Liver (tissue), 9 donors: Measurements from ENCODE around the gene XPNPEP3. TPM values are rescaled to one million over a fixed set of nuclear protein-coding genes. Genes with fewer than 3 reads are reported as not detected.

Source experiments
- DNase-seq: peaks from one replicate; pipeline ENCODE4 v3.0.0-alpha.2; 2017; ENCODE audit warnings: low spot score
- H3K27ac ChIP-seq, 2 donors: one replicate each; pipeline ENCODE4 v1.7.0; 2013; ENCODE audit warnings: inconsistent platforms in 2 of 2, low read length in 2 of 2, control low read depth in 1 of 2, low read depth in 1 of 2, mild to moderate bottlenecking in 1 of 2
- H3K27me3 ChIP-seq, 4 donors: one replicate each; pipeline versions ENCODE4 v1.6.1 to v1.7.0; 2013; ENCODE audit warnings: low read length in 3 of 4, inconsistent platforms in 1 of 4, mild to moderate bottlenecking in 1 of 4, moderate library complexity in 1 of 4; ENCODE audit not compliant: control insufficient read depth in 4 of 4, insufficient read depth in 4 of 4
- H3K36me3 ChIP-seq, 4 donors: one replicate each; pipeline versions ENCODE4 v1.6.1 to v1.7.0; 2013; ENCODE audit warnings: low read length in 3 of 4, mild to moderate bottlenecking in 3 of 4, low read depth in 1 of 4, moderate library complexity in 1 of 4; ENCODE audit not compliant: control insufficient read depth in 4 of 4, insufficient read depth in 3 of 4
- H3K4me1 ChIP-seq, 4 donors: one replicate each; pipeline versions ENCODE4 v1.6.1 to v1.7.0; 2013; ENCODE audit warnings: low read length in 3 of 4, mild to moderate bottlenecking in 3 of 4, moderate library complexity in 1 of 4; ENCODE audit not compliant: control insufficient read depth in 4 of 4, insufficient read depth in 4 of 4
- H3K4me3 ChIP-seq, 3 donors: one replicate each; pipeline versions ENCODE4 v1.6.1 to v1.7.0; 2013; ENCODE audit warnings: low read length in 3 of 3, control low read depth in 1 of 3, low read depth in 1 of 3, mild to moderate bottlenecking in 1 of 3
- H3K9ac ChIP-seq, 2 donors: one replicate each; pipeline ENCODE4 v1.7.0; 2013; ENCODE audit warnings: low read length in 2 of 2, mild to moderate bottlenecking in 2 of 2, moderate library complexity in 2 of 2, control low read depth in 1 of 2, low read depth in 1 of 2
- H3K9me3 ChIP-seq, 4 donors: one replicate each; pipeline versions ENCODE4 v1.6.1 to v1.7.0; 2013; ENCODE audit warnings: low read length in 3 of 4; ENCODE audit not compliant: control insufficient read depth in 4 of 4
- EGR1 ChIP-seq, 2 donors: IDR thresholded peaks; 2 replicates each; pipeline ENCODE4 v1.6.1; 2016 to 2018; ENCODE audit warnings: antibody characterized with exemption in 2 of 2, low read depth in 2 of 2
- FOXA1 ChIP-seq: IDR thresholded peaks from 2 replicates; pipeline ENCODE4 v1.6.1; 2016; ENCODE audit warnings: antibody characterized with exemption
- FOXA2 ChIP-seq: IDR thresholded peaks from 2 replicates; pipeline ENCODE4 v1.6.1; 2016; ENCODE audit warnings: antibody characterized with exemption
- GABPA ChIP-seq, 2 donors: IDR thresholded peaks in 1 of 2; conservative IDR thresholded peaks in 1 of 2; 2 replicates each; pipeline ENCODE4 v1.6.1; 2016; ENCODE audit warnings: antibody characterized with exemption in 2 of 2, mild to moderate bottlenecking in 1 of 2, moderate library complexity in 1 of 2
- HNF4A ChIP-seq, 2 donors: conservative IDR thresholded peaks; 2 replicates each; pipeline ENCODE4 v1.6.1; 2016; ENCODE audit warnings: antibody characterized with exemption in 2 of 2, mild to moderate bottlenecking in 2 of 2
- HNF4G ChIP-seq: IDR thresholded peaks from 2 replicates; pipeline ENCODE4 v1.6.1; 2016; ENCODE audit warnings: antibody characterized with exemption
- JUND ChIP-seq, 2 donors: IDR thresholded peaks; 2 replicates each; pipeline ENCODE4 v1.6.1; 2016; ENCODE audit warnings: antibody characterized with exemption in 2 of 2
- NR2F2 ChIP-seq: IDR thresholded peaks from 2 replicates; pipeline ENCODE4 v1.6.1; 2016; ENCODE audit warnings: antibody characterized with exemption
- RAD21 ChIP-seq, 2 donors: IDR thresholded peaks; 2 replicates each; pipeline ENCODE4 v1.6.1; 2016; ENCODE audit warnings: antibody characterized with exemption in 2 of 2, mild to moderate bottlenecking in 2 of 2
- RXRA ChIP-seq, 2 donors: IDR thresholded peaks; 2 replicates each; pipeline ENCODE4 v1.6.1; 2017 to 2018; ENCODE audit warnings: antibody characterized with exemption in 2 of 2, mild to moderate bottlenecking in 1 of 2
- SP1 ChIP-seq: IDR thresholded peaks from 2 replicates; pipeline ENCODE4 v1.6.1; 2018; ENCODE audit warnings: antibody characterized with exemption, mild to moderate bottlenecking
- YY1 ChIP-seq: IDR thresholded peaks from 2 replicates; pipeline ENCODE4 v1.6.1; 2016; ENCODE audit warnings: antibody characterized with exemption, mild to moderate bottlenecking
- WGBS: extraction: QIAGEN DNeasy Blood & Tissue Kit; methylation state at CpG from one replicate; pipeline ENCODE4 v1.1.7; 2013; 5-methylcytosine and 5-hydroxymethylcytosine counted together
- polyA plus RNA-seq, 2 donors: library from polyadenylated mRNA; stranded (reverse) in 1 of 2; unstranded in 1 of 2; fragments of 200-250 nt in 1 of 2; fragments of >200 nt in 1 of 2; fragmentation: Nextera tagmentation in 1 of 2; extraction: Ambion mirVana in 1 of 2; gene quantifications; one replicate each; pipeline versions ENCODE4 v1.2.1 to v1.2.3, GENCODE V29; 2013 to 2015
- total RNA-seq, 2 donors: library from RNA; depleted of rRNA; stranded (reverse); fragments of >200 nt; gene quantifications; one replicate each; pipeline ENCODE4 v1.2.3, GENCODE V29; 2014
- TF ChIP-seq, protein P1 (sequence below): IDR thresholded peaks from 2 replicates; pipeline ENCODE4 v1.6.1; 2016; ENCODE audit warnings: antibody characterized with exemption, mild to moderate bottlenecking
- TF ChIP-seq, protein P2 (sequence below): IDR thresholded peaks from 2 replicates; pipeline ENCODE4 v1.6.1; 2016; ENCODE audit warnings: antibody characterized with exemption
- TF ChIP-seq, protein P3 (sequence below): fragments of 150-350 bp; IDR thresholded peaks from 2 replicates; pipeline ENCODE4 v1.5.1; 2017; ENCODE audit warnings: improper control_type of control experiment, low read depth, low read length; ENCODE audit not compliant: missing input control
- TF ChIP-seq, protein P4 (sequence below): IDR thresholded peaks from 2 replicates; pipeline ENCODE4 v1.6.1; 2016; ENCODE audit warnings: antibody characterized with exemption
- TF ChIP-seq, protein P5 (sequence below): IDR thresholded peaks from 2 replicates; pipeline ENCODE4 v1.6.1; 2016; ENCODE audit warnings: antibody characterized with exemption
- donor health status: healthy.
- donor health status: healthy.
- donor health status: healthy.
- donor health status: healthy.
- donor health status: healthy.

XPNPEP3 gene
- total and polyA plus RNA-seq, 4 donors = 5.5 to 16.4 (median 8.6) TPM

DNA sequence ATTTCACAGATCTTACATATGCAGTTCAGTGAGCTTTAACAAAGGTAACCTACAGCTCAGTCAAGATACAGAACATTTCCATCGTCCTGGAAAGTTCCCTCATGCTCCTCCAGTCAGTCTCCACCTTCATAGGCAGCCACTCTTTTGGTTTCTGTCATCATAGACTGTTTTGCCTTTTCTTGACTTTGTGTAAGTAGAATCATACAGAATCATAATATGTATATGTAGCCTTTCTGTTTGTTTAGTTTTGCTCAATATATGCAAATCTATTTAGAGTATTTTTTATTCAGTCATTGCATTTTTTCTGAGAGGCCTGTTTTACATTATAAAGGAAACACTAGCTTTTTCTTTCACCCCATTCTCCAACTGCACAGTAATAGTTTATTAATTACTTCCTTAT, 20.0 kb downstream of the XPNPEP3 start:
- H3K36me3 ChIP-seq = peaks cover 6 to 10% (median 8%) of the 10 kb centered on the region in 4 donors
- DNase-seq = no peak
- 83% methylated on average over 1 of the region's 1 CpG for WGBS

More for the DNA sequence above, 20.0 kb downstream of the XPNPEP3 start:
- no peak overlapping the region for H3K27ac ChIP-seq
- H3K9ac ChIP-seq = no peak overlapping the region
- H3K4me3 ChIP-seq = no peak overlapping the region
- no peaks in the 10 kb centered on the region for H3K27me3 ChIP-seq
- TF ChIP-seq FOXA1 (no peak), RAD21 (IDR thresholded peaks at IDR 0.05) (no peak), SP1 (no peak), GABPA (IDR thresholded peaks at IDR 0.05 in 1 of 2, conservative IDR thresholded peaks at IDR 0.05 in 1 of 2) (no peak), RXRA (IDR thresholded peaks at IDR 0.05) (no peak), HNF4A (conservative IDR thresholded peaks at IDR 0.05) (no peak), FOXA2 (no peak), NR2F2 (no peak), EGR1 (IDR thresholded peaks at IDR 0.05; ENCODE audit: low read depth in 2 of 2) (no peak), YY1 (no peak), JUND (IDR thresholded peaks at IDR 0.05) (no peak), HNF4G (no peak)
- TF ChIP-seq, protein P1, sequence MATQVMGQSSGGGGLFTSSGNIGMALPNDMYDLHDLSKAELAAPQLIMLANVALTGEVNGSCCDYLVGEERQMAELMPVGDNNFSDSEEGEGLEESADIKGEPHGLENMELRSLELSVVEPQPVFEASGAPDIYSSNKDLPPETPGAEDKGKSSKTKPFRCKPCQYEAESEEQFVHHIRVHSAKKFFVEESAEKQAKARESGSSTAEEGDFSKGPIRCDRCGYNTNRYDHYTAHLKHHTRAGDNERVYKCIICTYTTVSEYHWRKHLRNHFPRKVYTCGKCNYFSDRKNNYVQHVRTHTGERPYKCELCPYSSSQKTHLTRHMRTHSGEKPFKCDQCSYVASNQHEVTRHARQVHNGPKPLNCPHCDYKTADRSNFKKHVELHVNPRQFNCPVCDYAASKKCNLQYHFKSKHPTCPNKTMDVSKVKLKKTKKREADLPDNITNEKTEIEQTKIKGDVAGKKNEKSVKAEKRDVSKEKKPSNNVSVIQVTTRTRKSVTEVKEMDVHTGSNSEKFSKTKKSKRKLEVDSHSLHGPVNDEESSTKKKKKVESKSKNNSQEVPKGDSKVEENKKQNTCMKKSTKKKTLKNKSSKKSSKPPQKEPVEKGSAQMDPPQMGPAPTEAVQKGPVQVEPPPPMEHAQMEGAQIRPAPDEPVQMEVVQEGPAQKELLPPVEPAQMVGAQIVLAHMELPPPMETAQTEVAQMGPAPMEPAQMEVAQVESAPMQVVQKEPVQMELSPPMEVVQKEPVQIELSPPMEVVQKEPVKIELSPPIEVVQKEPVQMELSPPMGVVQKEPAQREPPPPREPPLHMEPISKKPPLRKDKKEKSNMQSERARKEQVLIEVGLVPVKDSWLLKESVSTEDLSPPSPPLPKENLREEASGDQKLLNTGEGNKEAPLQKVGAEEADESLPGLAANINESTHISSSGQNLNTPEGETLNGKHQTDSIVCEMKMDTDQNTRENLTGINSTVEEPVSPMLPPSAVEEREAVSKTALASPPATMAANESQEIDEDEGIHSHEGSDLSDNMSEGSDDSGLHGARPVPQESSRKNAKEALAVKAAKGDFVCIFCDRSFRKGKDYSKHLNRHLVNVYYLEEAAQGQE = no peak
- TF ChIP-seq, protein P2, sequence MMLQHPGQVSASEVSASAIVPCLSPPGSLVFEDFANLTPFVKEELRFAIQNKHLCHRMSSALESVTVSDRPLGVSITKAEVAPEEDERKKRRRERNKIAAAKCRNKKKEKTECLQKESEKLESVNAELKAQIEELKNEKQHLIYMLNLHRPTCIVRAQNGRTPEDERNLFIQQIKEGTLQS = no peak
- TF ChIP-seq, protein P3, sequence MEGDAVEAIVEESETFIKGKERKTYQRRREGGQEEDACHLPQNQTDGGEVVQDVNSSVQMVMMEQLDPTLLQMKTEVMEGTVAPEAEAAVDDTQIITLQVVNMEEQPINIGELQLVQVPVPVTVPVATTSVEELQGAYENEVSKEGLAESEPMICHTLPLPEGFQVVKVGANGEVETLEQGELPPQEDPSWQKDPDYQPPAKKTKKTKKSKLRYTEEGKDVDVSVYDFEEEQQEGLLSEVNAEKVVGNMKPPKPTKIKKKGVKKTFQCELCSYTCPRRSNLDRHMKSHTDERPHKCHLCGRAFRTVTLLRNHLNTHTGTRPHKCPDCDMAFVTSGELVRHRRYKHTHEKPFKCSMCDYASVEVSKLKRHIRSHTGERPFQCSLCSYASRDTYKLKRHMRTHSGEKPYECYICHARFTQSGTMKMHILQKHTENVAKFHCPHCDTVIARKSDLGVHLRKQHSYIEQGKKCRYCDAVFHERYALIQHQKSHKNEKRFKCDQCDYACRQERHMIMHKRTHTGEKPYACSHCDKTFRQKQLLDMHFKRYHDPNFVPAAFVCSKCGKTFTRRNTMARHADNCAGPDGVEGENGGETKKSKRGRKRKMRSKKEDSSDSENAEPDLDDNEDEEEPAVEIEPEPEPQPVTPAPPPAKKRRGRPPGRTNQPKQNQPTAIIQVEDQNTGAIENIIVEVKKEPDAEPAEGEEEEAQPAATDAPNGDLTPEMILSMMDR = no peak
- TF ChIP-seq, protein P4, sequence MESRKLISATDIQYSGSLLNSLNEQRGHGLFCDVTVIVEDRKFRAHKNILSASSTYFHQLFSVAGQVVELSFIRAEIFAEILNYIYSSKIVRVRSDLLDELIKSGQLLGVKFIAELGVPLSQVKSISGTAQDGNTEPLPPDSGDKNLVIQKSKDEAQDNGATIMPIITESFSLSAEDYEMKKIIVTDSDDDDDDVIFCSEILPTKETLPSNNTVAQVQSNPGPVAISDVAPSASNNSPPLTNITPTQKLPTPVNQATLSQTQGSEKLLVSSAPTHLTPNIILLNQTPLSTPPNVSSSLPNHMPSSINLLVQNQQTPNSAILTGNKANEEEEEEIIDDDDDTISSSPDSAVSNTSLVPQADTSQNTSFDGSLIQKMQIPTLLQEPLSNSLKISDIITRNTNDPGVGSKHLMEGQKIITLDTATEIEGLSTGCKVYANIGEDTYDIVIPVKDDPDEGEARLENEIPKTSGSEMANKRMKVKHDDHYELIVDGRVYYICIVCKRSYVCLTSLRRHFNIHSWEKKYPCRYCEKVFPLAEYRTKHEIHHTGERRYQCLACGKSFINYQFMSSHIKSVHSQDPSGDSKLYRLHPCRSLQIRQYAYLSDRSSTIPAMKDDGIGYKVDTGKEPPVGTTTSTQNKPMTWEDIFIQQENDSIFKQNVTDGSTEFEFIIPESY = no peak
- TF ChIP-seq, protein P5, sequence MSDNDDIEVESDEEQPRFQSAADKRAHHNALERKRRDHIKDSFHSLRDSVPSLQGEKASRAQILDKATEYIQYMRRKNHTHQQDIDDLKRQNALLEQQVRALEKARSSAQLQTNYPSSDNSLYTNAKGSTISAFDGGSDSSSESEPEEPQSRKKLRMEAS = no peak
- no peaks in the 10 kb centered on the region for H3K9me3 ChIP-seq
- peaks cover 0 to 3% (median 0%) of the 10 kb centered on the region in 4 donors for H3K4me1 ChIP-seq
